GM23338 (cell line): ENCODE measurements around the gene RAD51D. TPM values are rescaled to one million over a fixed set of nuclear protein-coding genes. Genes with fewer than 3 reads are reported as not detected.
A peak's percentile ranks its signal among the peaks of the same experiment; 100 is the strongest.

Source experiments
- ATAC-seq: fragments of 200-7000 bp; cut with Tn5 transposase; 3 replicates; pipeline ENCODE4 v1.9.1; 2020
- DNase-seq: peaks from one replicate; pipeline ENCODE4 v3.0.0-alpha.2; 2015; ENCODE audit warnings: low spot score
- H2AFZ ChIP-seq: fragments of 200-600 bp; sonication (generic); 2 replicates; pipeline ENCODE4 v1.8.0; 2016; ENCODE audit warnings: antibody characterized with exemption, mild to moderate bottlenecking, moderate library complexity
- H3F3A ChIP-seq: fragments of 200-600 bp; sonication (generic); replicated peaks from 2 replicates; pipeline ENCODE4 v1.8.0; 2017; ENCODE audit warnings: antibody characterized with exemption, mixed run types, low read depth
- H3K27ac ChIP-seq: fragments of 200-600 bp; sonication (generic); 2 replicates; pipeline ENCODE4 v1.6.1; 2016; ENCODE audit warnings: low read depth
- H3K27me3 ChIP-seq: fragments of 200-600 bp; sonication (generic); 2 replicates; pipeline ENCODE4 v1.8.0; 2016; ENCODE audit warnings: mild to moderate bottlenecking, mixed run types, moderate library complexity; ENCODE audit not compliant: insufficient read depth
- H3K36me3 ChIP-seq: fragments of 200-600 bp; sonication (generic); 2 replicates; pipeline ENCODE4 v1.8.0; 2016; ENCODE audit warnings: mild to moderate bottlenecking; ENCODE audit not compliant: insufficient read depth
- H3K4me1 ChIP-seq: fragments of 200-600 bp; sonication (generic); 2 replicates; pipeline ENCODE4 v1.8.0; 2016; ENCODE audit warnings: mild to moderate bottlenecking, moderate library complexity; ENCODE audit not compliant: insufficient read depth
- H3K4me2 ChIP-seq: fragments of 200-600 bp; sonication (generic); 2 replicates; pipeline ENCODE4 v1.7.1; 2017; ENCODE audit warnings: mixed run types
- H3K4me3 ChIP-seq: fragments of 200-600 bp; sonication (generic); 2 replicates; pipeline ENCODE4 v1.6.1; 2016; ENCODE audit warnings: mixed run types
- H3K79me2 ChIP-seq: fragments of 200-600 bp; sonication (generic); replicated peaks from 2 replicates; pipeline ENCODE4 v1.8.0; 2017; ENCODE audit warnings: mild to moderate bottlenecking; ENCODE audit not compliant: insufficient read depth
- H3K9me2 ChIP-seq: fragments of 200-600 bp; sonication (generic); 2 replicates; pipeline ENCODE4 v1.8.0; 2017; ENCODE audit not compliant: insufficient read depth
- H4K20me1 ChIP-seq: fragments of 200-600 bp; sonication (generic); replicated peaks from 2 replicates; pipeline ENCODE4 v1.8.0; 2017; ENCODE audit warnings: mild to moderate bottlenecking; ENCODE audit not compliant: insufficient read depth
- H3K27ac Mint-ChIP-seq: 2 replicates; pipeline ENCODE4 v1.8.0; 2020; ENCODE audit warnings: inconsistent platforms, mild to moderate bottlenecking, moderate library complexity, mixed read lengths
- H3K27me3 Mint-ChIP-seq: 3 replicates; pipeline ENCODE4 v1.8.0; 2022; ENCODE audit warnings: low read depth, mild to moderate bottlenecking, moderate library complexity, mixed read lengths, inconsistent platforms; ENCODE audit not compliant: insufficient read depth, poor library complexity
- H3K36me3 Mint-ChIP-seq: 3 replicates; pipeline ENCODE4 v1.8.0; 2021; ENCODE audit warnings: low read depth, mild to moderate bottlenecking, inconsistent platforms, moderate library complexity, mixed read lengths
- H3K4me1 Mint-ChIP-seq: 3 replicates; pipeline ENCODE4 v1.8.0; 2020; ENCODE audit warnings: mild to moderate bottlenecking, inconsistent platforms, mixed read lengths
- H3K4me3 Mint-ChIP-seq: 3 replicates; pipeline ENCODE4 v1.8.0; 2021; ENCODE audit warnings: moderate library complexity, mild to moderate bottlenecking, inconsistent platforms, mixed read lengths
- H3K9me3 Mint-ChIP-seq: 3 replicates; pipeline ENCODE4 v1.8.0; 2020; ENCODE audit warnings: moderate library complexity, mild to moderate bottlenecking, inconsistent platforms, mixed read lengths
- CREB1 ChIP-seq: fragments of 250-450 bp; sonication (Bioruptor Pico); IDR thresholded peaks from 2 replicates; pipeline ENCODE4 v1.5.0; 2020; ENCODE audit warnings: low read depth, mild to moderate bottlenecking, moderate library complexity
- CTCF ChIP-seq, 2 experiments: fragments of 200-600 bp in 1 of 2; sonication (generic) in 1 of 2; conservative IDR thresholded peaks; 2 replicates each; pipeline versions ENCODE4 v1.5.1 to v1.6.1; 2016 to 2017; ENCODE audit warnings: antibody characterized with exemption in 2 of 2, low read depth in 2 of 2, mild to moderate bottlenecking in 2 of 2, moderate library complexity in 1 of 2
- EZH2 ChIP-seq: fragments of 200-600 bp; sonication (generic); IDR thresholded peaks from one replicate; pipeline ENCODE4 v1.8.0; 2017; ENCODE audit warnings: antibody characterized with exemption, mild to moderate bottlenecking, low read depth; ENCODE audit not compliant: unreplicated experiment
- EZH2phosphoT487 ChIP-seq: fragments of 200-600 bp; sonication (generic); IDR thresholded peaks from one replicate; pipeline ENCODE4 v1.8.1; 2018; ENCODE audit warnings: antibody characterized with exemption; ENCODE audit not compliant: unreplicated experiment
- JUNB ChIP-seq: IDR thresholded peaks from one replicate; pipeline ENCODE4 v1.6.1; 2016; ENCODE audit warnings: antibody characterized with exemption; ENCODE audit not compliant: unreplicated experiment
- NANOG ChIP-seq: IDR thresholded peaks from 2 replicates; pipeline ENCODE4 v1.6.1; 2016; ENCODE audit warnings: antibody characterized with exemption, borderline replicate concordance
- POLR2AphosphoS5 ChIP-seq: IDR thresholded peaks from 2 replicates; pipeline ENCODE4 v1.6.1; 2016; ENCODE audit warnings: antibody characterized with exemption, low read depth
- REST ChIP-seq: IDR thresholded peaks from one replicate; pipeline ENCODE4 v1.6.1; 2018; ENCODE audit warnings: antibody characterized with exemption; ENCODE audit not compliant: unreplicated experiment
- STAT1 ChIP-seq: IDR thresholded peaks from one replicate; pipeline ENCODE4 v1.6.1; 2016; ENCODE audit warnings: antibody characterized with exemption; ENCODE audit not compliant: unreplicated experiment
- ZNF114 ChIP-seq: fragments of 250-450 bp; sonication (Bioruptor Pico); IDR thresholded peaks from 2 replicates; pipeline ENCODE4 v1.5.0; 2020; ENCODE audit warnings: mild to moderate bottlenecking, moderate library complexity
- ZNF331 ChIP-seq: fragments of 250-450 bp; sonication (Bioruptor Pico); IDR thresholded peaks from 2 replicates; pipeline ENCODE4 v1.5.0; 2020; ENCODE audit warnings: low read depth, mild to moderate bottlenecking, moderate library complexity
- polyA plus RNA-seq: library from polyadenylated mRNA; unstranded; fragments of >200 nt; fragmentation: Nextera tagmentation; extraction: Ambion mirVana; gene quantifications from 2 replicates; pipeline ENCODE4 v1.2.1, GENCODE V29; 2016
- total RNA-seq: library from RNA; depleted of rRNA; stranded (reverse); fragments of >200 nt; shearing (Covaris generic); gene quantifications from 2 replicates; pipeline ENCODE4 v1.2.3, GENCODE V29; 2014
- TF ChIP-seq, protein P1 (sequence below): fragments of 250-450 bp; sonication (Bioruptor Pico); IDR thresholded peaks from 2 replicates; pipeline ENCODE4 v1.5.0; 2020; ENCODE audit warnings: mild to moderate bottlenecking, moderate library complexity
- TF ChIP-seq, protein P2 (sequence below): IDR thresholded peaks from 2 replicates; pipeline ENCODE4 v1.6.1; 2016; ENCODE audit warnings: antibody characterized with exemption

The RAD51D gene
- total and polyA plus RNA-seq, 2 experiments from 2014 or later = 5.9 to 11.0 TPM

- Histone ChIP-seq H3K9me2 (no peaks in the 10 kb centered on the region), H3K4me1 (peaks cover 65% of the 10 kb centered on the region), H3K4me3 (no peak overlapping the region), H3K36me3 (no peaks in the 10 kb centered on the region), H3K27me3 (no peaks in the 10 kb centered on the region), H3K79me2 (peaks cover 13% of the 10 kb centered on the region; the same call in 1 of the 2 replicates), H2AFZ (no peak overlapping the region), H4K20me1 (peaks cover 3% of the 10 kb centered on the region; the same call in 1 of the 2 replicates), H3K4me2 (0 out of 2 replicates have a peak overlapping the region, but pooled peaks have one; percentile 60), H3F3A (no peaks in the 10 kb centered on the region), H3K27ac (no peak overlapping the region)
- H3K36me3 Mint-ChIP-seq = no peaks in the 10 kb centered on the region; the same call in 2 of the 3 replicates
- peaks cover 58% of the 10 kb centered on the region for H3K4me1 Mint-ChIP-seq
- ATAC-seq (no peak), DNase-seq (no peak)
- H3K9me3 Mint-ChIP-seq = no peaks in the 10 kb centered on the region
- no peak overlapping the region; the same call in 1 of the 2 replicates for H3K27ac Mint-ChIP-seq
- H3K4me3 Mint-ChIP-seq = no peak overlapping the region
- TF ChIP-seq ZNF114 (CRISPR knock-in tag) (no peak), EZH2phosphoT487 (no peak), CTCF (conservative IDR thresholded peaks at IDR 0.05; ENCODE audit: low read depth in 2 of 2) (no peak), STAT1 (no peak), POLR2AphosphoS5 (no peak), NANOG (no peak), CREB1 (no peak), EZH2 (no peak), ZNF331 (CRISPR knock-in tag) (no peak), JUNB (no peak), REST (no peak)
- TF ChIP-seq, protein P1, sequence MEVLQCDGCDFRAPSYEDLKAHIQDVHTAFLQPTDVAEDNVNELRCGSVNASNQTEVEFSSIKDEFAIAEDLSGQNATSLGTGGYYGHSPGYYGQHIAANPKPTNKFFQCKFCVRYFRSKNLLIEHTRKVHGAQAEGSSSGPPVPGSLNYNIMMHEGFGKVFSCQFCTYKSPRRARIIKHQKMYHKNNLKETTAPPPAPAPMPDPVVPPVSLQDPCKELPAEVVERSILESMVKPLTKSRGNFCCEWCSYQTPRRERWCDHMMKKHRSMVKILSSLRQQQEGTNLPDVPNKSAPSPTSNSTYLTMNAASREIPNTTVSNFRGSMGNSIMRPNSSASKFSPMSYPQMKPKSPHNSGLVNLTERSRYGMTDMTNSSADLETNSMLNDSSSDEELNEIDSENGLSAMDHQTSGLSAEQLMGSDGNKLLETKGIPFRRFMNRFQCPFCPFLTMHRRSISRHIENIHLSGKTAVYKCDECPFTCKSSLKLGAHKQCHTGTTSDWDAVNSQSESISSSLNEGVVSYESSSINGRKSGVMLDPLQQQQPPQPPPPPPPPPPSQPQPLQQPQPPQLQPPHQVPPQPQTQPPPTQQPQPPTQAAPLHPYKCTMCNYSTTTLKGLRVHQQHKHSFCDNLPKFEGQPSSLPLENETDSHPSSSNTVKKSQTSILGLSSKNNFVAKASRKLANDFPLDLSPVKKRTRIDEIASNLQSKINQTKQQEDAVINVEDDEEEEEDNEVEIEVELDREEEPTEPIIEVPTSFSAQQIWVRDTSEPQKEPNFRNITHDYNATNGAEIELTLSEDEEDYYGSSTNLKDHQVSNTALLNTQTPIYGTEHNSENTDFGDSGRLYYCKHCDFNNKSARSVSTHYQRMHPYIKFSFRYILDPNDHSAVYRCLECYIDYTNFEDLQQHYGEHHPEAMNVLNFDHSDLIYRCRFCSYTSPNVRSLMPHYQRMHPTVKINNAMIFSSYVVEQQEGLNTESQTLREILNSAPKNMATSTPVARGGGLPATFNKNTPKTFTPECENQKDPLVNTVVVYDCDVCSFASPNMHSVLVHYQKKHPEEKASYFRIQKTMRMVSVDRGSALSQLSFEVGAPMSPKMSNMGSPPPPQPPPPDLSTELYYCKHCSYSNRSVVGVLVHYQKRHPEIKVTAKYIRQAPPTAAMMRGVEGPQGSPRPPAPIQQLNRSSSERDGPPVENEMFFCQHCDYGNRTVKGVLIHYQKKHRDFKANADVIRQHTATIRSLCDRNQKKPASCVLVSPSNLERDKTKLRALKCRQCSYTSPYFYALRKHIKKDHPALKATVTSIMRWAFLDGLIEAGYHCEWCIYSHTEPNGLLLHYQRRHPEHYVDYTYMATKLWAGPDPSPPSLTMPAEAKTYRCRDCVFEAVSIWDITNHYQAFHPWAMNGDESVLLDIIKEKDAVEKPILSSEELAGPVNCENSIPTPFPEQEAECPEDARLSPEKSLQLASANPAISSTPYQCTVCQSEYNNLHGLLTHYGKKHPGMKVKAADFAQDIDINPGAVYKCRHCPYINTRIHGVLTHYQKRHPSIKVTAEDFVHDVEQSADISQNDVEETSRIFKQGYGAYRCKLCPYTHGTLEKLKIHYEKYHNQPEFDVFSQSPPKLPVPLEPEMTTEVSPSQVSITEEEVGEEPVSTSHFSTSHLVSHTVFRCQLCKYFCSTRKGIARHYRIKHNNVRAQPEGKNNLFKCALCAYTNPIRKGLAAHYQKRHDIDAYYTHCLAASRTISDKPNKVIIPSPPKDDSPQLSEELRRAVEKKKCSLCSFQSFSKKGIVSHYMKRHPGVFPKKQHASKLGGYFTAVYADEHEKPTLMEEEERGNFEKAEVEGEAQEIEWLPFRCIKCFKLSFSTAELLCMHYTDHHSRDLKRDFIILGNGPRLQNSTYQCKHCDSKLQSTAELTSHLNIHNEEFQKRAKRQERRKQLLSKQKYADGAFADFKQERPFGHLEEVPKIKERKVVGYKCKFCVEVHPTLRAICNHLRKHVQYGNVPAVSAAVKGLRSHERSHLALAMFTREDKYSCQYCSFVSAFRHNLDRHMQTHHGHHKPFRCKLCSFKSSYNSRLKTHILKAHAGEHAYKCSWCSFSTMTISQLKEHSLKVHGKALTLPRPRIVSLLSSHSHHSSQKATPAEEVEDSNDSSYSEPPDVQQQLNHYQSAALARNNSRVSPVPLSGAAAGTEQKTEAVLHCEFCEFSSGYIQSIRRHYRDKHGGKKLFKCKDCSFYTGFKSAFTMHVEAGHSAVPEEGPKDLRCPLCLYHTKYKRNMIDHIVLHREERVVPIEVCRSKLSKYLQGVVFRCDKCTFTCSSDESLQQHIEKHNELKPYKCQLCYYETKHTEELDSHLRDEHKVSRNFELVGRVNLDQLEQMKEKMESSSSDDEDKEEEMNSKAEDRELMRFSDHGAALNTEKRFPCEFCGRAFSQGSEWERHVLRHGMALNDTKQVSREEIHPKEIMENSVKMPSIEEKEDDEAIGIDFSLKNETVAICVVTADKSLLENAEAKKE (CRISPR knock-in tag) = no peak
- TF ChIP-seq, protein P2, sequence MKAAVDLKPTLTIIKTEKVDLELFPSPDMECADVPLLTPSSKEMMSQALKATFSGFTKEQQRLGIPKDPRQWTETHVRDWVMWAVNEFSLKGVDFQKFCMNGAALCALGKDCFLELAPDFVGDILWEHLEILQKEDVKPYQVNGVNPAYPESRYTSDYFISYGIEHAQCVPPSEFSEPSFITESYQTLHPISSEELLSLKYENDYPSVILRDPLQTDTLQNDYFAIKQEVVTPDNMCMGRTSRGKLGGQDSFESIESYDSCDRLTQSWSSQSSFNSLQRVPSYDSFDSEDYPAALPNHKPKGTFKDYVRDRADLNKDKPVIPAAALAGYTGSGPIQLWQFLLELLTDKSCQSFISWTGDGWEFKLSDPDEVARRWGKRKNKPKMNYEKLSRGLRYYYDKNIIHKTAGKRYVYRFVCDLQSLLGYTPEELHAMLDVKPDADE = no peak
- H3K27me3 Mint-ChIP-seq = no peaks in the 10 kb centered on the region
Measured at GRCh38 chr17:35081638-35082037, 38.0 kb downstream of the RAD51D start.
